GM18873 (cell line): ENCODE measurements around the gene HEXD.

Experiments
- ATAC-seq: cut with Tn5 transposase; IDR thresholded peaks from one replicate; pipeline ENCODE4 v1.9.1; 2021; ENCODE audit warnings: mild to moderate bottlenecking, moderate library complexity, moderate number of reproducible peaks; ENCODE audit not compliant: unreplicated experiment, low FRiP score

The HEXD gene

GRCh38 chr17:82412535-82413520, 5.3 kb upstream of the HEXD start:
- no peak for ATAC-seq

- ATAC-seq, result no peak
These were observed 3.4 kb upstream of the HEXD start for GRCh38 chr17:82414548-82415281.

- ATAC-seq, result no peak
These were observed 2.8 kb upstream of the HEXD start for GRCh38 chr17:82415336-82415735.

GRCh38 chr17:82415786-82416185, 2.4 kb upstream of the HEXD start:
- ATAC-seq, result no peak

DNA sequence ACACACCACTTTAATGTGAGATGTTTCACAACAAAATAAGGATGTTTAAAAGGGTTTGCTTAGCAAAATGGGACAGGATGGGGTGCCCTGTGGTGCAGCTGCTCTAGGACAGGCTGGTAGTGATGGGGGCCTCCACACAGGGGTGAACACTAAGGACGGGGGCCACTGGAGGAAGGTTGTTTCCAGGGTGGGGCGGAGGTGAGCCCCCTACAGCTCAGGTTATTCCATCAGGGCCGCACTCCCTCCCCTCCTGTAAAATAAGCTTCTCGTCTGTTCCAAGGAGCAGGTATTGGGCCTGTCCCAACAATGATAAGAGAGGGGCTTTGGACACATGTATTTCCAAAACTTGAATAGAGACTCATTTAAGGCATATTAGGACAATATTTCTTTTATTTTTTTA, 1.9 kb upstream of the HEXD start:
- ATAC-seq, result no peak

- ATAC-seq, result no peak
These were observed 1.4 kb upstream of the HEXD start for GRCh38 chr17:82416771-82417170.

DNA sequence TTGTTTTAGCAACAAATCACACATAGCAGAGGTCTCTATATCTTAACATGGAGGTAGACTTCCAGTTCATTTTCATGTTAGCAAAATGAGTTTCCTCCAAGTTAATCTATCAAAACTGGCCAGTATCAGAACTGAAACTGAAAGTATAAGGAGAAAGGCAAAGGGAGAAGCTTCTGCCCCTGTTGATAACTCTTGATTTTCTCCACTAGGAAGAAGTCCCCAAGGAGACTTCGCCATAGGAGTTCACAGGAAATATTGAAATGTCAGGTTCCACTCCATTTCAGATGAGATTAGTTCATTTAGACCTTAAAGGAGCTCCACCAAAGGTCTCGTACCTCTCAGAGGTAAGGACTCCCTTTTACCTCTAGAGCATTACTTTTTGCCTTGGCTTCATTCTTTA, 1.4 kb downstream of the HEXD start:
- ATAC-seq, result no peak

DNA sequence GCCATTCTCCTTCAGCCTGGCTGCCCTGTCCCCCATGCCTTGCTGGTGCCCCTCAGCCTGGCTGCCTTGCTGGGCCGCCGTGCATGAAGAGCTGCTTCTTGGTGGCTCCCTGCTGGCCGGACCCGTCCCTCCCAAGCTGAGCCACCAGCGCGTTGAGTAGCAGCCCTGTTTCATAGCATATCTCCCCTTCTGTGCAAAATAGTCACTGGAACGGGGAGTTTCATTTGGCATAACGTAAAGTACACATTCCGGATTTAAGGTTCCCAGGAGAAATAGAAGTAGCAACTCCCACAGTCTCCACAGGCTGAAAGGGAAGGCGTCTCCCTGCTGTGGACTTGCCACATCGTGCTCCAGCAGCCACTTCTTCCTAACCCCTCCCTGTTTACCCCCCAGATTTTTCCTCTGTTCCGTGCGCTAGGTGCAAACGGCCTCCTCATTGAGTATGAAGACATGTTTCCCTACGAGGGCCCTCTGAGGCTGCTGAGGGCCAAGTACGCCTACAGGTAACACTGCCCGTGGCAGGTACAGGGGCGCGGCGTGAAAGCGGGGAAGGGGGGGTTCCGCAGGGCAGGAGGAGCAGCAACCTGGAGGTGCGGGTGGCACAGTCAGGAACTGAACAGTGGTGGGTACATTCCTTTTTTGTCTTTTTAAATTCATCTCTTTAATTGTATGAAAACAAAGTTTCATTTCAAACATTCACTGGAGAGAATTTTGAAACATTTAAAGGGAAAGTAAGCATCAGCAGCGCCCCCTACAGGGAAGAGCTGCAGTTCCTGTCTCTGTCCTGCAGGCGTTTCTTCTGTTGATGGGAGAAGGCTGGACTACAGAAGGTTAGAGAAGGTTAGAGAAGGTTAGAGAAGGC, 6.1 kb downstream of the HEXD start:
- ATAC-seq, result no peak

- ATAC-seq, result no peak
These were observed 6.7 kb downstream of the HEXD start for GRCh38 chr17:82424863-82425159.

DNA sequence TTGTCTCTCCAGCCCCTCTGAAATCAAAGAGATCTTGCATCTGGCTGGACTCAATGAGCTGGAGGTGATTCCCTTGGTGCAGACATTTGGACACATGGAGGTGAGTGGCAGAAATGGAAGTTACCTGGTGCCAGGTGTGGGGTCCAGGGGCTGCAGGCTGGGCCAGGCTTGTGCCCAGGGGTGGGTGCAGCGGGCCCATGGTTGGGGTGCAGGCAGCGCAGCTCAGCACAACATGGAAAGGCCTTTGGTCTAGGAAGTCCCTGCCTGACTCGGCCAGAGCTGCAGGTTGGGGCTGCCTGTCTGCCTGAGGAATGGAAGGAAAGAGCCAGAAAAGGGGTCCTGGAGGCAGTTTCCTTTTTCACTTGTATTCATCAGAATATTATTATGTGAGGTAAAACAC, 10.4 kb downstream of the HEXD start:
- ATAC-seq, result no peak

DNA sequence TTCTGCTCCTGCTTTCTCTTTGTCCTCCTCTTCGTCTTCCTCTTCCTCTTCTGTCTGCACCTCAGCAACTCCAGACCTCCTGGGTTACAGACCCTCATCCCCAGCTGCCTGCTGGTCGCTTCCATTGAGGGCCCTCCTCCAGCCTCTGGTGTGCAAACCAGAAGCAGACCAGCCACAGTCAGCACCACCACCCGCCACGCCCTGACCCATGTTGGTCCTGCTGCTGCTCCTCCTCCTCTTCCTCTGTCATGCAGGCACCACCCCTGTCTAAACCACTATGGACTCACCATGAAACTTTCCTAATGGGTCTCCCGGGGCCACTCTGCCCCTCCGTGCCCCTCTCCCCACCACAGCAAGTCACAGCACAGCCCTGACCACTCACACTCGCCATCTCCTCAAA, 11.7 kb downstream of the HEXD start:
- no peak for ATAC-seq

- ATAC-seq, result no peak
These were observed 13.9 kb downstream of the HEXD start for GRCh38 chr17:82432017-82432416.

- ATAC-seq, result no peak
These were observed 15.5 kb downstream of the HEXD start for GRCh38 chr17:82433560-82434215.

DNA sequence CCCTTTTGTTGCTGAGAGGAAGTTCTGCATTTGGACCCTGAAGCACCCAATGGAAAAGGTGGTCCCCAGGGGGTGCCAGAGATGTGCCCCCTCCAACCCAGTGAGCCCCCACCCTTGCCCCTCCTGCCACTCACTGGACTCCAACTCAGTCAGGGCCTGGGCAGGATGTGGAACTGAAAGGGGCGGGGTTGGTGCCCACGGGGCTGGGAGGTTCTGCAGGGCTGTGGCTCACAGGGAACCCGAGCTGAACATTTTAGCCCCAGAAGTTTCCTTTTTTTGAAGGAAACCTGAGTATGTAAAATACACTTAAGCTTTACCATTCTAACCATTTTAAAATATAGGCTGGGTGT, 16.0 kb downstream of the HEXD start:
- no peak for ATAC-seq

- ATAC-seq, result no peak
These were observed 17.0 kb downstream of the HEXD start for GRCh38 chr17:82435103-82435502.

DNA sequence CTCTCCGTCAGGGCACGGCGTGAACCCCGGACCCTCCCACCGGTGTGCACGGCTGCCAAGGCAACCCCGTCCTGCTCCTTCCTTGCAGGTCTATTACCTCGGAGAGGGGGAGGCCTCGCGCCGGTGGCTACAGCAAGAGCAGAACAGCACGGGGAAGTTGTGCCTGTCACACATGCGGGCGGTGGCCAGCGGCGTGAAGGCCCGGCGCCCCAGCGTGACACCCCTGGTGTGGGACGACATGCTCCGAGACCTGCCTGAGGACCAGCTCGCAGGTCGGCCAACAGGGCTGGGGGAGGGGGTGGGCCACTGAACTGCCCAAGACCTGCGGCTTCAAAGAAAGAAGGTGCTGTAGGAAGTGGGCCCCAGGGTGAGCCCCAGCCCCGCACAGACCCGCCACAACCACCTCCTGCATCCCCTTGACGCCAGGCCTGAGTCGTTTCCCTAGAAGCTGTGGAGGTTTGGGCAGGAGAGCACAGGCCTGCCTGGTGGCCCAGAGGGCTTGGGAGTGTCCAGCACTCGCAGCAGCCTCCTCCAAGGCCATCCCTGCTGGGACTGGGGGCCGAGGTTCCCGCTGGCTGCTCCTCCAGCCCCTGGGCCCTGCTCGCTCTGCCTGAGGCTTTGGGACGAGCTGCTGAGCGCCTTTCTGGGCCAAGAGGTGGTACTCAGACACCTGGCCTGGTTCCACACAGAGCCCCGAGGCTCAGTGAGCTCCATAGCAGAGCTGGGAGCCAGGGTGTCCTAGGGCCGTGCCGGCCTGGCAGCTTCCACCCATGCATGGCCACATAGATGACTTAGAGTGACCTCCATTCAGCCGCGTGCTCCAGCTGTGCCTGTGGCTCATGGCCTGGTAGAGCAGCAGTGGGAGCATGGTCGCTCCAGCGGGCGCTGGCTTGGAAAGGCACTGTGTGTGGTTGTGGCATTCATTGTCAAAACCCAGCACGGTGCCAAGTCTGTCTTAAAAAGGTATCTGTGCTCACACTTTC, 17.7 kb downstream of the HEXD start:
- ATAC-seq, result no peak

DNA sequence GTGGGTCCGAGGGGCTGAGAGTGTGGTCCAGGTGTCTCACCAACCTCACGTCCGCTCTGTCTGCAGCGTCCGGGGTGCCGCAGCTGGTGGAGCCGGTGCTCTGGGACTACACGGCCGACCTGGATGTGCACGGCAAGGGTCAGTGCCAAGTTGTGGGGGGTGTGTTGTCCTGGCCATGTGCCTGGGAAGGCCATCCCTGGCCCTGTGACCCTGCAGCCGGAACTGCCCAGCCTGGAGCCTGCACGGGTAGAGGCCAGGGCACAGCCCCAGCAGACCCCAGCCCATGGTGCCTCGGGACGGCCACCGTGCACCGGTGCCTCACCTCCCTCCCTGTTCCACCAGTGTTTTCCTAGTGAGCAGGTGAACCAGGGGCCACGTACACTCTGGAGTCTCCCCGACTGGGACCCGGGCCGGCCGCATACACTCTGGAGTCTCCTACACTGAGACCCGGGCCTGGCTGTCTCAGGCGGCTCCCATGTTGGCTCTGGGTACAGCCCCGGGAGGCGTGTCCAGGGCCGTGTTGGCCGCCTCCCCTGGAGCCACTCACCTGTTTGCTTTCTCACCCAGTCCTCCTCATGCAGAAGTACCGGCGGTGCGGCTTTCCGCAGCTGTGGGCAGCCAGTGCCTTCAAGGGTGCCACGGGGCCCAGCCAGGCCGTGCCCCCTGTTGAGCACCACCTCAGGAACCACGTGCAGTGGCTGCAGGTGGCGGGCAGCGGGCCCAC, 18.6 kb downstream of the HEXD start:
- no peak for ATAC-seq

- ATAC-seq, result no peak
These were observed 19.1 kb downstream of the HEXD start for GRCh38 chr17:82437325-82437668.
